Activated T-cell treated with anti-CD3 and anti-CD28 coated beads, Interleukin-2, amount 50 U/mL, for 4 hours (primary cell): ENCODE results near the gene ZBTB49. TPM values are rescaled to one million over a fixed set of nuclear protein-coding genes. Genes with fewer than 3 reads are reported as not detected.
A peak's percentile ranks its signal among the peaks of the same experiment; 100 is the strongest.
"Not testable (repeated sequence)": the region's sequence is repeated elsewhere in the genome, so short reads cannot be mapped to it uniquely, and the experiment has no call there.

ENCODE experiments used
- ATAC-seq, 2 donors: fragments of 200-7000 bp; cut with Tn5 transposase; one replicate each; pipeline ENCODE4 v1.10.0; 2021
- DNase-seq: peaks from one replicate; pipeline ENCODE4 v3.0.0-alpha.2; 2020
- H3K27me3 Mint-ChIP-seq: one replicate; pipeline ENCODE4 v1.8.0; 2021; ENCODE audit warnings: low read depth, mixed read lengths
- H3K36me3 Mint-ChIP-seq: one replicate; pipeline ENCODE4 v1.8.0; 2022; ENCODE audit warnings: mixed read lengths; ENCODE audit not compliant: insufficient read depth
- H3K4me1 Mint-ChIP-seq: one replicate; pipeline ENCODE4 v1.8.0; 2021; ENCODE audit warnings: low read depth, mixed read lengths
- H3K4me3 Mint-ChIP-seq: one replicate; pipeline ENCODE4 v1.8.0; 2021; ENCODE audit warnings: mild to moderate bottlenecking, moderate library complexity, mixed read lengths
- H3K9me3 Mint-ChIP-seq: one replicate; pipeline ENCODE4 v1.8.0; 2021; ENCODE audit warnings: mixed read lengths
- total RNA-seq, 3 donors: library from RNA; stranded (reverse); gene quantifications; one replicate each; pipeline ENCODE4 v1.2.1, GENCODE V29; 2021

Gene ZBTB49
- total RNA-seq, 3 donors from 2014 or later: 4.5 to 6.9 (median 6.2) TPM

DNA sequence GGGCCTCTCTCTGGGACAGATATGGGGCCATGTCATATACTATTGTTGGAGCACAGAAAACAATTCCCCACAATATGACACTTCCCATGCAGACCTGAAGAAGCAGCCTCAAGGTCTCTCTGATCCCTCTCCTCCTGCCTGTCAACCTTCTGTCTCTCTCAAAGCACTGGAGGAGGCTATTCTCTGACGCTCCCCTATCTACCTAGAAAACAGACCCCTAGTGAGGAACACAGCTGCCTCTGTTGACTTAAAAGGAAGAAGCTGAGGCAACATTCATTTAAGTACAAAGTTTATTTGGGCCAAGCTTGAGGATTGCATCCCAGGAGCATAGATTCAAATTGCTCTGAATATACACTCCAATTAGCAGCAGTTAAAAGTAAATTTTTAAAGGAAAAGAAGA is 57.5 kb downstream of the ZBTB49 start:
- ATAC-seq (no peak), DNase-seq (no peak)
- H3K9me3 Mint-ChIP-seq: no peaks in the 10 kb centered on the region
- peaks cover 26% of the 10 kb centered on the region for H3K4me1 Mint-ChIP-seq
- no peaks in the 10 kb centered on the region for H3K36me3 Mint-ChIP-seq
- H3K4me3 Mint-ChIP-seq: no peak overlapping the region
- H3K27me3 Mint-ChIP-seq: no peaks in the 10 kb centered on the region

DNA sequence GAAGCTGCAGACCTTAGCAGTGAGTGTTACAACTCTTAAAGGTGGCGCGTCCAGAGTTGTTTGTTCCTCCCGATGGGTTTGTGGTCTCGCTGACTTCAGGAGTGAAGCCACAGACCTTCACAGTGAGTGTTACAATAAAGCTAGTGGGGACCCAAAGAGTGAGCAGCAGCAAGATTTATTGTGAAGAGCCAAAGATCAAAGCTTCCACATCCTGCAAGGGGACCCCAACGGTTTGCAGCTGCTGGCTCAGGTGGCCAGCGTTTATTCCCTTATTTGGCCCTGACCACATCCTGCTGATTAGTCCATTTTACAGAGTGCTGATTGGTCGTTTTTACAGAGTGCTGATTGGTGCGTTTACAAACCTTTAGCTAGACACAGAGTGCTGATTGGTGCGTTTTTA is 58.5 kb downstream of the ZBTB49 start:
- not testable (repeated sequence) for H3K36me3 Mint-ChIP-seq, H3K9me3 Mint-ChIP-seq, H3K4me3 Mint-ChIP-seq, H3K27me3 Mint-ChIP-seq, DNase-seq
- ATAC-seq: peak; percentile 23 to 35
- H3K4me1 Mint-ChIP-seq: peaks cover 23% of the 10 kb centered on the region

DNA sequence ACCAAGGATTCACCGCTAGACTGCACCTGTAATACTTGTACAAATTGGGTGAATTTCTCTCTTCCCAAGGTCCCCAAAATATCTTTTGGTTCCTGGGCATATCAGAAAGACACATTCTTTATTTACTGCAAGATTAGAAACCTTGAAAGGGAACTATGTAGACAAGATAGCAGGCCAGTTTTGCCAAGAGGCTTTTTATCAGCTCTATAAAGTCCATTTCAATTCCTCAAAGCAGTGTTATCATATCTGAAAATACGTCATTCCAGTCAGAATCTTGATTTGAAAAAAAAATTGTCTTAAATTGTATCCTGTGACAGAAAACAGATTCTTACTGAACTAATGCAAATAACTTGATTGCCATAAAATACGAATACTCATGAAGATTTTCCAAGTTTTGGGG is 59.8 kb downstream of the ZBTB49 start:
- Mint-ChIP-seq H3K36me3 (no peaks in the 10 kb centered on the region), H3K4me3 (no peak overlapping the region), H3K4me1 (peaks cover 23% of the 10 kb centered on the region), H3K27me3 (no peaks in the 10 kb centered on the region), H3K9me3 (no peaks in the 10 kb centered on the region)
- ATAC-seq: no peak
- DNase-seq: no peak

DNA sequence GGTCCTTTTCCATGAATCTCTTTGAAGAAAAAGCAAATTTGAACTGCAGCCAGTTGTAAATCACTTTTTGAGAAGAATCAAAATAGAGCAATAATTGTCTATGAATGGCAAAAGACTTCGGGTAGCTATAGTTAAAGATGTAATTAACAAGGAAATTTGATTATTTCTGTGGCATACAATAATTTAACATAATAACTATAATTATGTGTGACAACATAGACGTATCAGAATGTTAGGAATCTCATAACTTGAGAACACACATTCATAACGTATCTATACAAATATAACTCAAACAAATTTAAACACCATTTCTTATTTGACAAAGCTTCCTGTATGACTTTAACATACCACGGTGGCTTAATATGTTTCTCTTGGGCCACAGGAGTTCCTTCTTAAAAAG is 60.9 kb downstream of the ZBTB49 start:
- DNase-seq: no peak
- Mint-ChIP-seq H3K9me3 (no peaks in the 10 kb centered on the region), H3K4me3 (no peak overlapping the region), H3K27me3 (no peaks in the 10 kb centered on the region), H3K4me1 (peaks cover 25% of the 10 kb centered on the region), H3K36me3 (no peaks in the 10 kb centered on the region)
- no peak for ATAC-seq

DNA sequence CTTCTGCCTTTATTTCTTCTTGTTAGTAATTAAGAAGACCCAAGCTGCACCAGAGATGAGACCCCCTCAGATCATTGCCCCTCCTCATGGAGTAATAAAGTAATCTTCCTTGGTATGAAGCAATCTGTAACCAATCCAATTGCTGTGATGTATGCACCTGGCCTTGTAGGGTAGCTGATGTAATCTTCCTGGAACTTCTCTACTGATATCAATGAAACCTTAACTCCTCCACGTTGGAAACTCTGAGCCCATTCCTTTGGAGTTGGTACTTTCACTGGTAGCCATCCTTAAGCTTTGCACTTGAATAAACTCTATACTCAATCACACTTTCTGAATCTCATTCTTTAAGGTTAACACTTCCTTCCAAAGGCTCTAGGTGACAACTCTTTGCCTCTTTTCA is 65.3 kb downstream of the ZBTB49 start:
- ATAC-seq (no peak), DNase-seq (no peak)
- H3K4me3 Mint-ChIP-seq: no peak overlapping the region
- no peaks in the 10 kb centered on the region for H3K36me3 Mint-ChIP-seq
- peaks cover 2% of the 10 kb centered on the region for H3K4me1 Mint-ChIP-seq
- peaks cover 2% of the 10 kb centered on the region for H3K27me3 Mint-ChIP-seq
- no peaks in the 10 kb centered on the region for H3K9me3 Mint-ChIP-seq

GRCh38 chr4:4356106-4357041 is 66.3 kb downstream of the ZBTB49 start:
- peaks cover 2% of the 10 kb centered on the region for H3K4me1 Mint-ChIP-seq
- peaks cover 5% of the 10 kb centered on the region for H3K27me3 Mint-ChIP-seq
- H3K36me3 Mint-ChIP-seq: no peaks in the 10 kb centered on the region
- DNase-seq (no peak), ATAC-seq (no peak)
- no peak overlapping the region for H3K4me3 Mint-ChIP-seq
- H3K9me3 Mint-ChIP-seq: no peaks in the 10 kb centered on the region

DNA sequence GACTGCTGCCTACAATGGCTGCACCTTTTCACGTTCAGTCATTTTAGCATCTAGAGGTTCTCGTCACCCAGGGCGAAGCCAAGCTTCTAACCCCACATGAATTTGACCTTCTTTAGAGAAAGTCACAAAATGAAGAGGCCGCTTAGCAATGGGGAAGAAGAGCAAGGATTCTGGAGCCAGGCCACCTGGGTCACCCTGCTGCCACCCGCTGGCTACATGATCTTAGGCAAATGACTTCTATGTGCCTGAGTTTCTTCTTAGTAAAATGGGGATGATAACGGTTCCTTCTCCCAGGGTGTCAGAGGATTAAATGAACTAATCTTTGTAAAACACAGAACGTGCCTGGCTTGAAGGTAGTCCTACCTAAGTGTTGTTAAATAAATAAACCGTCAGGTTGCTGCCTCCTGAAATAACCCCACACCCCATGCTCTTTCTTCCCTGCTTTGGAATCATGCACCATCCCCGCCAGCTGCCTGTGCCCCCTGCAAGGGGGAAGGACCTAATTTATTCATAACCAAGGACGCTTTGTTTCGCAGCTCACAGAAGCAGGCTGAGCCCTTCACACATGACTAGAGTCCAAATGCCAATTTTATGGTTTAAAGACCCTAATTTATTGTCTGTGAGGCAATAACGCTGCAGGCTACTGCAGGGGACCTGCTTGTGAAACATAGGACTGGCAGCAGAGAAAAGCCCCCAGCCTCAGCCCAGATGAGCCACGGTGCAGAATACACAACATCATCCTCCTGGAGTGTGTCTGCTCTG is 68.2 kb downstream of the ZBTB49 start:
- no peak overlapping the region for H3K4me3 Mint-ChIP-seq
- peaks cover 8% of the 10 kb centered on the region for H3K27me3 Mint-ChIP-seq
- no peak for DNase-seq
- H3K9me3 Mint-ChIP-seq: no peaks in the 10 kb centered on the region
- no peak for ATAC-seq
- no peaks in the 10 kb centered on the region for H3K36me3 Mint-ChIP-seq
- peaks cover 2% of the 10 kb centered on the region for H3K4me1 Mint-ChIP-seq

GRCh38 chr4:4361883-4362282 is 71.8 kb downstream of the ZBTB49 start:
- H3K36me3 Mint-ChIP-seq: no peaks in the 10 kb centered on the region
- H3K27me3 Mint-ChIP-seq: peaks cover 7% of the 10 kb centered on the region
- no peak for DNase-seq
- H3K4me3 Mint-ChIP-seq: no peak overlapping the region
- peaks cover 9% of the 10 kb centered on the region for H3K9me3 Mint-ChIP-seq
- H3K4me1 Mint-ChIP-seq: no peaks in the 10 kb centered on the region
- no peak for ATAC-seq

DNA sequence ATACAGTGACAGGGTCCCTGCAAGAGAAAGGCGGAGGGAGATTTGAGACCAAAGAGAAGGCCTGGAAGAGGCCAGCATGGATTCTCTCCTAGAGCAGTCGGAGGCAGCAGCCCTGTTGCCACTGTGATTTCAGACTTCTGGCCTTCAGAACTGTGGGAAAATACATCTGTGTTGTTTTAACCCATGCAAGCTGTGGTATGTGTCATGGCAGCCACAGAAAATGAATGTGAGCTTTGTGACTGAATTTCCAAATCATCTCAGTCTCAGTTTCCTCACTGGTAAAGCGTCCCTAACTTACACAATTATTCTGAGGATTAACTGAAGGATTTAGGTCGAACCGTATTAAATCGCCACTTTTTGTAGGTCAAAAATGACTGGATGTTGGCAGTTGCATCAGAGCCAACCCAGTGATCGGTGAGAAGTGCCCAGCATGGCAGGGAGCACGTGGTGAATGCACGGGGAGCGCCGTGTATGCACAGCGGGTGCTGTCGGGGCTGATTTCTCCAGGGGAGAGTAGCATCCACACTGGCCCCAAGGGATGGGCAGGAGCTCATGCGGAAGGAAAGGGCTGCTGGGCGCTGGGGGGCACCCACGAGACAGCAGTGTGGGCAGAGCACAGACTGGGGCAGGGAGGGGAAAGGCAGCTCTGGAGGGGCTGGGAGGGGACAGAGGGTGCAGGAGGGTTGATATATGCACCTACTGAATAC is 73.1 kb downstream of the ZBTB49 start:
- H3K4me3 Mint-ChIP-seq: no peak overlapping the region
- no peak for ATAC-seq
- H3K27me3 Mint-ChIP-seq: peaks cover 7% of the 10 kb centered on the region

DNA sequence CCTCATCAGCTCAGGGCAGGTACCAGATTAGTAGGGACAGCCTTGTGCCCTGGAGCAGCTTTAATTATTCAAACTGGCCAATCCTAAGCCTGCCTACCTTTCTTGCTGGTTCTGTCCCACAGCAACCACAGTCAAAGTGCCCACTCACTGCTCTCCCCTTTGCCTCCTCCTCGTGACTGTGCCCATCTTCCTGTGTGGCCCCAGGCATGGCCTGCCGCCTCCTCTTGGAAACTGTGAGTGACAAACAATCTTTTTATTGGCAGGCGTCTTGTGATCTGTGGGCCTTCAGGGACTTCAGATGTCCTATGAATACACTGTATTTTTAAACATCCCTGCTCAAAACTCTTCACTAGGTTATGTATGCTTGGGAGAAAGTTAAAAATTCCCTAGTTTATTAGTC is 74.0 kb downstream of the ZBTB49 start:
- Mint-ChIP-seq H3K27me3 (peaks cover 7% of the 10 kb centered on the region), H3K9me3 (peaks cover 9% of the 10 kb centered on the region), H3K4me3 (no peak overlapping the region), H3K36me3 (no peaks in the 10 kb centered on the region), H3K4me1 (no peaks in the 10 kb centered on the region)
- no peak for ATAC-seq
- no peak for DNase-seq

More for the DNA sequence above, 73.1 kb downstream of the ZBTB49 start:
- Mint-ChIP-seq H3K36me3 (no peaks in the 10 kb centered on the region), H3K4me1 (no peaks in the 10 kb centered on the region), H3K9me3 (peaks cover 9% of the 10 kb centered on the region)
- DNase-seq: no peak

- H3K4me1 Mint-ChIP-seq: no peaks in the 10 kb centered on the region
- DNase-seq: no peak
- H3K9me3 Mint-ChIP-seq: peaks cover 9% of the 10 kb centered on the region
- no peak overlapping the region for H3K4me3 Mint-ChIP-seq
- no peak for ATAC-seq
- peaks cover 7% of the 10 kb centered on the region for H3K27me3 Mint-ChIP-seq
- H3K36me3 Mint-ChIP-seq: no peaks in the 10 kb centered on the region
Measured at GRCh38 chr4:4364486-4365208, 74.6 kb downstream of the ZBTB49 start.

GRCh38 chr4:4368809-4369580 is 78.9 kb downstream of the ZBTB49 start:
- peaks cover 9% of the 10 kb centered on the region for H3K9me3 Mint-ChIP-seq
- no peaks in the 10 kb centered on the region for H3K27me3 Mint-ChIP-seq
- ATAC-seq (no peak), DNase-seq (no peak)
- no peak overlapping the region for H3K4me3 Mint-ChIP-seq
- no peaks in the 10 kb centered on the region for H3K36me3 Mint-ChIP-seq
- H3K4me1 Mint-ChIP-seq: no peaks in the 10 kb centered on the region
